GOT3 (cell line): ENCODE measurements around the gene XRCC6.
"Not testable (repeated sequence)": the region's sequence is repeated elsewhere in the genome, so short reads cannot be mapped to it uniquely, and the experiment has no call there.

Source experiments
- DNase-seq: peaks from one replicate; lab custom pipeline; 2025; ENCODE audit warnings: mixed read lengths; lab: John Stamatoyannopoulos, UW

Gene XRCC6

GRCh38 chr22:41686890-41687289 lies 65.8 kb downstream of the XRCC6 start:
- DNase-seq: not testable (repeated sequence)

DNA sequence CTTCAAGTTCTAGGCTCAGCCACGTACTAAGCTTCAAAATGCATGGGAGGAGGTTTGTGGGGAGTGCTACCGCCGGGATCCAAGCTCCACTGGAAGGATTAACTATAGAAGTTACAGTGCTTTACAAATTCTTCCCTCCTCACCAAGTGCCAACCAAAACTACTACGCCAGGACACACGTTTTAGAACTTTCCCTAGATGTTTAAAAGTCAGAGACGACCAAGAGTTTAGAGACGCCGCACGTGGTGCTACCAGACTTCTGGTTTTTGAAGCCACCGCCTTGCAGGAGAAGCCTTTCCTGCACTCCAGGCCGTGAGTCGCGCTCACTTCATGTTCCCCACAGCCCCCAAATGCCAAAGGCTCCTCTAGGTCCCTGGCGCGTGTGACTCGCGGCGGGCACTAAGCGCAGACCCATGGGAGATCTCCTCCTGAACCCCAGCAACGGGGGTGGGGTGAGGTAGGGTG lies 66.8 kb downstream of the XRCC6 start:
- DNase-seq: no peak

- peak; percentile 78 for DNase-seq
Measured at GRCh38 chr22:41688365-41689211, 67.5 kb downstream of the XRCC6 start, which contains the start of gene SNU13. TSS of gene SNU13 (minus strand) at chr22:41688867. CDS start at chr22:41688796, 71 bp downstream.

GRCh38 chr22:41690476-41690875 lies 69.4 kb downstream of the XRCC6 start:
- no peak for DNase-seq

DNA sequence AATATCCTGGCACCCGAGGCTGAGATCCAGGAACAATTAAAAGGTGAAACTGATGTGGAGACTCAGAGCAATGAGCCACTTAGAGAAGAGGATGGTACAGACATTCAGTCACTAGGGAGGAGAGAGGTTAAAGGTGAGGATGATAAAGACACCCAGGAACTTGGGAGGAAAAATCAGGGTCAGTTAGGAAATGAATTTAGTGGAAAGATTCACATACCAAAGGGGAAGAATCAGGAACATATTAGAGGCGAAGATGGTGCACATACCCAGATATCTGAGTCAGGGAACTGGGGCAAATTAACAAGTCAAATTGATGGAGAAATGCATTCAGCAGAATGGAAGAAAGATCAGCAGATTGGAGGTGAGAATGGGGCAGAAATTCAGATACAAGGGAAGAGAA lies 74.1 kb downstream of the XRCC6 start:
- no peak for DNase-seq

GRCh38 chr22:41696703-41697102 lies 75.6 kb downstream of the XRCC6 start:
- DNase-seq: no peak

GRCh38 chr22:41697126-41697775 lies 76.2 kb downstream of the XRCC6 start:
- DNase-seq: peak; percentile 63

- DNase-seq: peak; percentile 40
Measured at GRCh38 chr22:41699264-41700107, 78.4 kb downstream of the XRCC6 start, which contains the start of gene MEI1. TSS of gene MEI1 (plus strand) at chr22:41699503. CDS start at chr22:41699539, 36 bp downstream.

DNA sequence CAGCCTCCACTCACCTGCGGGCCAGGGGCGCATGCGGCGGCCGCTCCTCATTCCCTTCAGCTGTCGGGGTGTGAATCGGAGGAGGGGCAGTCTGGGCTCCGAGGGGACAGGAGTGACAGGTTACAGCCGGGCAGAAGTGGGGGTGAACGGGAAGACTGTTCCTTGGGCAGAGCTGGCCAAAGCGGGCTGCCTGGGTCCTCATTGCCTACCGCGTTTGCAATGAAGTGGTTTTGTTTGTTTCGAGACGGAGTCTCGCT lies 78.9 kb downstream of the XRCC6 start:
- no peak for DNase-seq

DNA sequence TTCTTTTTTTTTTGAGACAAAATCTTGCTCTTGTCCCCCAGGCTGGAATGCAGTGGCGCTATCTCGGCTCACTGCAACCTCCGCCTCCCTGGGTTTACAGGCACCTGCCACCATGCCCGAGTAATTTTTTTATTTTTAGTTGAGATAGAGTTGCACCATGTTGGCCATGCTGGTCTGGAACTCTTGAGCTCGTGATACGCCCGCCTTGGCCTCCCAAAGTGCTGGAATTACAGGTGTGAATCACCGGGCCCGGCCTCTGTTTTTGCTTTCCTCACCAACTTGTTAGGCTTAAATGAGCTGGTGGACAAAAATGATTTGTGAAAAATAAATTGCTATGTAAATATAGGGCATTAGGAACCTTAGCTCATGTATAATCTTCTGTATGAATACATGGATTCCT lies 81.7 kb downstream of the XRCC6 start:
- no peak for DNase-seq

- DNase-seq: no peak
Measured at GRCh38 chr22:41709341-41709740, 88.2 kb downstream of the XRCC6 start.

DNA sequence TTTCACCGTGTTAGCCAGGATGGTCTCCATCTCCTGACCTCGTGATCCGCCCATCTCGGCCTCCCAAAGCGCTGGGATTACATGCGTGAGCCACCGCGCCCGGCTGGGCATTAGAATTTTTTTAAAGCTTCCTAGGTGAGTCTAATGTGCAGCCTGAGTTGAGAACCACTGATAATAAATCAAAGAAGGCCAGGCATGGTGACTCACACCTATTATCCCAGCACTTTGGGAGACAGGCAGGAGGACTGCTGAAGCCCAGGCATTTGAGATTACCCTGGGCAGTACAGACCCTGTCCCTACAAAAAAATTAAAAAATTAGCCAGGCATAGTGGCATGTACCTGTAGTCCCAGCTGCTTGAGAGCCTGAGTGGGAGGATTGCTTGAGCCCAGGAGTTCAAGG lies 91.9 kb downstream of the XRCC6 start:
- DNase-seq: no peak
